Stimulated activated naive CD8-positive, alpha-beta T cell treated with anti-CD3 and anti-CD28 coated beads, Interleukin-15, amount 100 ng/mL, for 72 hours (primary cell): ENCODE results near the gene OR4D6.

ENCODE experiments used
- ATAC-seq: fragments of 150-1000 bp; cut with Tn5 transposase; 2 replicates; pipeline ENCODE4 v1.10.0; 2021; ENCODE audit warnings: mild to moderate bottlenecking, moderate library complexity
- DNase-seq, 2 donors: peaks; one replicate each; pipeline ENCODE4 v3.0.0; 2021 to 2022
- H3K27ac Mint-ChIP-seq, 2 donors: one replicate each; pipeline ENCODE4 v1.8.0; 2022; ENCODE audit warnings: mild to moderate bottlenecking in 2 of 2, mixed read lengths in 2 of 2, moderate library complexity in 2 of 2
- H3K27me3 Mint-ChIP-seq: one replicate; pipeline ENCODE4 v1.8.0; 2022; ENCODE audit warnings: mixed read lengths
- H3K4me1 Mint-ChIP-seq: one replicate; pipeline ENCODE4 v1.8.0; 2022; ENCODE audit warnings: mild to moderate bottlenecking, mixed read lengths
- H3K4me3 Mint-ChIP-seq, 2 donors: one replicate each; pipeline ENCODE4 v1.8.0; 2022; ENCODE audit warnings: mild to moderate bottlenecking in 2 of 2, mixed read lengths in 2 of 2, moderate library complexity in 1 of 2
- H3K9me3 Mint-ChIP-seq, 2 donors: one replicate each; pipeline ENCODE4 v1.8.0; 2022; ENCODE audit warnings: mixed read lengths in 2 of 2

The OR4D6 gene

DNA sequence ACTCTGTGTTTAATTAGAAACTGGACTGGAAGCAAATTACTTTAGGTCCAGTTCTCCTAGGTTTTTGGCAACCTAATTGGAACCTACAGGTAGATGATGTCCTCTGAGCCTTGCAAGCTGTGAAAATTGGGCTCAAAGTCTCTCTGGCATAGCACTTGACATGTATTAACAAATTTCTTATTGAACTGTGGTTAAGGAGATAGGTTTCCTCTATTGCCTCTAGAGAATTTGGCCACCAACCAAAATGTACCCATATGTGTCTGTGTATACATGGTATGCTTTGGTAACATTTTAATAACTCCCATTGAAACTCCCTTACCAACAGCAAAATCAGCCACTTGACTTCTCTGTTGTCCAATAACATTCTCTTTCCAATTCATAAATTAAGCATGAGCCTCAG lies 16.3 kb downstream of the OR4D6 start, which contains the start of gene OR4D10:
TSS of gene OR4D10 (plus strand) at position 301 of the 400 bp plus-strand sequence. CDS start 4,115 bp downstream, outside the sequence.
- ATAC-seq = no peak
- H3K9me3 Mint-ChIP-seq = no peaks in the 10 kb centered on the region
- H3K4me3 Mint-ChIP-seq = no peak within 1 kb of the TSS
- no peak within 1 kb of the TSS for H3K27ac Mint-ChIP-seq
- no peak for DNase-seq
- no peaks in the 10 kb centered on the region for H3K4me1 Mint-ChIP-seq
- peaks cover 17% of the 10 kb centered on the region for H3K27me3 Mint-ChIP-seq

DNA sequence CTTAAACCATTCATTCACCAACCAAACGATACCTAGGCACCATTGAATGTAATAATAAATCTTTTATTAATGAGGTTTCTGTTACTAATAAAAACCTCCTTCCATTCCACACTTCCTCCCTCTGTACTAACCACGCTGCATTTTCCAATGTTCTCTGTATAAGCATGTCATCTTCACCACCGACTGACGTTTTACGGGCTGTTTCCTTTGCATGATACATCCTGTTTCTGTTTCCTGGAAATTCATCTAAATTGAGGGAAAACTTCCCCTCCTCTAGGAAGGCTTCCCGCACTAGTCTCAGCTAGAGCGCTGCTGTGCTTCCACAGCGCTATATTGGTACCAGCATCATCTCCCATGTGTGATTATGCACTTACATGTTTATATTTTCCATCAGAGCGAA lies 18.4 kb downstream of the OR4D6 start:
- Mint-ChIP-seq H3K4me3 (no peak overlapping the region), H3K9me3 (no peaks in the 10 kb centered on the region), H3K27me3 (peaks cover 27% of the 10 kb centered on the region), H3K27ac (no peak overlapping the region), H3K4me1 (no peaks in the 10 kb centered on the region)
- no peak for ATAC-seq
- no peak for DNase-seq

DNA sequence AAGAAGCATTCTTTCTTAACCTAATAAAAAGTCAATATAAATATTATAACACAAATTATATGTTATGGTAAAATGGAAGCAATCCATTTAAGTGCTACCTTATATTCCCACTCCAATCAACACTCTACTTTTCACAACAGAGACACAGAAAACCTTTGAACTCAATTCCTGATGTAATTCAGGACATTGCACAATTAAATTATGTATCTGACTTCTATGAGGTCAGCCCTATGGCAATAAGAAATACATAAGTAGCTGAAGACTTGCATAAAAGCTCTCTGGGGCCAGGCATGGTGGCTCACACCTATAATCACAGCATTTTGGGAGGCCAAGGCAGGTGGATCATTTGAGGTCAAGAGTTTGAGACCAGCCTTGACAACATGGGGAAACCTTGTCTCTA lies 23.1 kb downstream of the OR4D6 start:
- Mint-ChIP-seq H3K4me1 (no peaks in the 10 kb centered on the region), H3K27me3 (peaks cover 14% of the 10 kb centered on the region), H3K4me3 (no peak overlapping the region), H3K27ac (no peak overlapping the region), H3K9me3 (no peaks in the 10 kb centered on the region)
- no peak for DNase-seq
- no peak for ATAC-seq

DNA sequence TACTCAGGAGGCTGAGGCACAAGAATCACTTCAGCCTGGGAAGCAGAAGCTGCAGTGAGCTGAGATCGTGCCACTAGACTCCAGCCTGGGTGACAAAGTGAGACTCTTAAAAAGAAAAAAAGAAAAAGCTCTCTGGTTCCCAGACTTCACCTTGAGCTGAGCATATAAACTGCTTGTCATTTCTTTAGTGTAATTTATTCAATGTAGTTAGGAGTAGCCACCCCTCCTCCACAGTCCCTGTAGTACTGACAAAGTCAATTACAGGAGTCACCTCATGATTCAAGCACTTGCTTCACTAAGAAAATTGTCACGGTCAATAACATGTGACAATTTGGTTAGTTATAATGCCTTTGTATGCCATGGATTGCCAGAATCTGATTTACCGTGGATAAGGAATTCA lies 23.6 kb downstream of the OR4D6 start:
- Mint-ChIP-seq H3K27ac (no peak overlapping the region), H3K9me3 (no peaks in the 10 kb centered on the region), H3K4me1 (no peaks in the 10 kb centered on the region), H3K4me3 (no peak overlapping the region), H3K27me3 (peaks cover 14% of the 10 kb centered on the region)
- DNase-seq = no peak
- no peak for ATAC-seq

DNA sequence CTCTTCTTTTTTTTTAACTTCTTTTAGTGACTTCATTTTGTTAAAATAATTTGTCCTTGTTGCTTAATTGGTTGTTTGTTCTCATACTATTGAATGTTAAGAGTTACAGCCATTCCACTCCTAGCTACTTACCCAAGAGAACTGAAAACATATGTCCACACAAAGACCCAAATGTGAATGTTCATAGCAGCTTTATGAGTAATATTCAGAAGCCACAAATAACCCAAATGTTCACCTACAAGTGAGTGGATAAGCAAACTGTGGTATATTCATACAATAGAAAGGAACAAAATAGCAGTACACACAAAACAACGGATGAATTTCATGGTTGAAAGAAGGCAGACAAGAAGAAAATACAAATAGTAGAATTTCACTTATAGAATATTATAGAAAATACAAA lies 45.2 kb downstream of the OR4D6 start:
- Mint-ChIP-seq H3K4me3 (peak overlapping the region in 1 of 2 donors; percentile 45), H3K9me3 (no peaks in the 10 kb centered on the region), H3K27ac (peak overlapping the region in 1 of 2 donors; percentile 44), H3K27me3 (peaks cover 8% of the 10 kb centered on the region), H3K4me1 (peaks cover 7% of the 10 kb centered on the region)
- DNase-seq (no peak), ATAC-seq (peak; percentile 71)

DNA sequence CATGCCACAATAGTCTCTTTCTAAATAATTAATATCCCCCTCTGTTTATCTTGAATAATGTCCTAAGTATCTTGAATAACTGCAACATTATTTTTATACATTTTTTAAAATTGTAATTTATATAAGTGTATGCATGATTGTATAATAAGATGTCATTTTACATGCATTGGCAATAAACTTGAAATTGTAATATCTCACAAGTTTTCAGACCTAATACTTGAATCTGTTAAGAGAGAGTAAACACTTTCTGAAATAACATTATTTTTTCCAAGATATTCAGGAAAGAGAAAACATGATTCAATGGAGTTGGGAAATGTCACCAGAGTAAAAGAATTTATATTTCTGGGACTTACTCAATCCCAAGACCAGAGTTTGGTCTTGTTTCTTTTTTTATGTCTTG lies 46.5 kb downstream of the OR4D6 start, which contains the start of gene OR4D11:
TSS of gene OR4D11 (plus strand) at position 301 of the 400 bp plus-strand sequence. CDS start at position 301, 0 bp downstream.
- H3K4me1 Mint-ChIP-seq = peaks cover 7% of the 10 kb centered on the region
- ATAC-seq = no peak
- no peak within 1 kb of the TSS for H3K4me3 Mint-ChIP-seq
- no peak within 1 kb of the TSS for H3K27ac Mint-ChIP-seq
- peaks cover 8% of the 10 kb centered on the region for H3K27me3 Mint-ChIP-seq
- H3K9me3 Mint-ChIP-seq = no peaks in the 10 kb centered on the region
- no peak for DNase-seq
